Esophagus squamous epithelium (tissue), 5 donors: ENCODE data around the gene TNIK. TPM values are rescaled to one million over a fixed set of nuclear protein-coding genes. Genes with fewer than 3 reads are reported as not detected.

ENCODE experiments used
- DNase-seq: peaks from one replicate; lab custom pipeline; 2025; lab: John Stamatoyannopoulos, UW
- H3K27ac ChIP-seq, 4 donors: fragments of 200-600 bp; sonication (generic); one replicate each; pipeline ENCODE4 v1.5.1; 2016 to 2019; ENCODE audit warnings: mild to moderate bottlenecking in 1 of 4
- H3K27me3 ChIP-seq, 4 donors: fragments of 200-600 bp; sonication (generic); 1 replicate in 3 of 4; 2 replicates in 1 of 4; pipeline versions ENCODE4 v1.5.1 to v1.6.0; 2017 to 2021; ENCODE audit warnings: antibody characterized with exemption in 1 of 4
- H3K36me3 ChIP-seq, 3 donors: fragments of 200-600 bp; sonication (generic); one replicate each; pipeline ENCODE4 v1.5.1; 2016 to 2019
- H3K4me1 ChIP-seq, 3 donors: fragments of 200-600 bp; sonication (generic); one replicate each; pipeline ENCODE4 v1.5.1; 2017 to 2019
- H3K4me3 ChIP-seq, 4 donors: fragments of 200-600 bp; sonication (generic); 1 replicate in 3 of 4; 2 replicates in 1 of 4; pipeline ENCODE4 v1.5.1; 2016 to 2019; ENCODE audit warnings: mild to moderate bottlenecking in 2 of 4, moderate library complexity in 1 of 4
- H3K9me3 ChIP-seq, 3 donors: fragments of 200-600 bp; sonication (generic); one replicate each; pipeline ENCODE4 v1.5.1; 2016 to 2019
- CTCF ChIP-seq, 6 experiments: fragments of 450-650 bp in 4 of 6; fragments of 200-600 bp in 2 of 6; sonication (generic) in 2 of 6; IDR thresholded peaks; one replicate each; pipeline ENCODE4 v1.5.1; 2016 to 2019; ENCODE audit warnings: antibody characterized with exemption in 6 of 6, mild to moderate bottlenecking in 4 of 6, moderate library complexity in 4 of 6
- POLR2A ChIP-seq, 4 donors: fragments of 450-650 bp; IDR thresholded peaks; one replicate each; pipeline ENCODE4 v1.6.1; 2017; ENCODE audit warnings: antibody characterized with exemption in 4 of 4, mild to moderate bottlenecking in 4 of 4, moderate library complexity in 3 of 4
- WGBS, 2 donors: methylation state at CpG; one replicate each; pipeline ENCODE4 v1.1.5; 2018; 5-methylcytosine and 5-hydroxymethylcytosine counted together
- intact Hi-C: fragments of 100-400 bp; cut with DNase I; formaldehyde crosslinking; loops from one replicate; pipeline ENCODE4 v1.15.0; 2022
- total RNA-seq, 4 donors: library from RNA; depleted of rRNA; stranded (reverse); fragments of >200 nt; gene quantifications; one replicate each; pipeline ENCODE4 v1.1.0, GENCODE V29; 2016
- donor health status: DM: yes; HTN: yes; CAD: no.

The TNIK gene
- total RNA-seq, 4 donors from 2014 or later = 2.2 to 11.6 (median 4.7) TPM

DNA sequence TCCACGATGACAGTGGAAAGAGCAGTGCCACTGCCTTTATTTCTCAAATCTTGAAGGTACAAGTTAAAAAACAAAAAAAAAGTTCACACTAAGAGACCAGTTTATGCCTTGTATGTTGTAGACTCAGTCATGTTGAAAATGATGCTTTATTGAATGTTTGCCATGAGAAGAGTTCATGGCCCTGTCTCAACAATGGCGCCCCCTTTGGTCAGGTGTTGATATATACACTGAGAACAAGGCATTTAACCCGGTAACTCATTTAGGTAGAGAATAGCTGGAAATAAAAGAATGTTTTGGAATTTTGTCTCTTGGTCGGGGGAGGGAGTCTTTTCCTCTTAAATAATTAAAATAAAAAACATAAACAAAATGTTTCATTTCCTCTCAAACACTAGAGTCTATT lies 288.1 kb downstream of the TNIK start:
- no peaks in the 10 kb centered on the region for H3K36me3 ChIP-seq
- H3K9me3 ChIP-seq = no peaks in the 10 kb centered on the region
- DNase-seq = no peak
- peaks cover 0 to 15% (median 0%) of the 10 kb centered on the region in 3 donors for H3K4me1 ChIP-seq
- WGBS, 2 donors = 81 to 83% methylated on average over 4 of the region's 4 CpGs
- H3K27me3 ChIP-seq = no peaks in the 10 kb centered on the region
- TF ChIP-seq CTCF (IDR thresholded peaks at IDR 0.05) = peak in 1 of 6 experiments; percentile 14
- TF ChIP-seq POLR2A (IDR thresholded peaks at IDR 0.05) = no peak
- H3K27ac ChIP-seq = no peak overlapping the region
- no peak overlapping the region for H3K4me3 ChIP-seq
- intact Hi-C loops = loop anchor here (10.0 kb wide), 1 partner anchor 383 kb away; no protein-coding TSS in a partner anchor

DNA sequence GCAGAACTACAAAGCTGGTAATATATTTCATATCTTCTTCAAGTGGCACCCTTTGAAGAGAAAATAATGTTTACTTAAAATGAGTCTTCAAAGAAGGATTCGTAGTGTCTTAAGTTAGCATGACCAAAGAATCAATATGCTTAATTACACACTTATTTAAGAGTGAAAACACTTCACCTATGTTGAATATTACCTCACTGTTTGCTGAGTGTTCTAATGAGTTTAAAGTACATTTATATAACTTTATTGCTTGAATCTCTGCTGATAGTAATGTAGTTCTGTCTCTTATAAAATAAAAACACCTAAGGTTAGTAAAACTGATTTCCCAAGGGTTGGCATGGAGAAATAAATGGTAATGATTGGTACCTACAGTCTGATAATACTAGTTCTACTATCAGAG lies 290.3 kb downstream of the TNIK start:
- DNase-seq = no peak
- intact Hi-C loops = loop anchor here (10.0 kb wide), 1 partner anchor 385 kb away; no protein-coding TSS in a partner anchor
- H3K4me1 ChIP-seq = peaks cover 0 to under 1% (median 0%) of the 10 kb centered on the region in 3 donors
- TF ChIP-seq CTCF (IDR thresholded peaks at IDR 0.05) = no peak
- TF ChIP-seq POLR2A (IDR thresholded peaks at IDR 0.05) = no peak
- peaks cover 0 to 6% (median 0%) of the 10 kb centered on the region in 3 donors for H3K36me3 ChIP-seq
- H3K27me3 ChIP-seq = no peaks in the 10 kb centered on the region
- no peak overlapping the region for H3K27ac ChIP-seq
- no peaks in the 10 kb centered on the region for H3K9me3 ChIP-seq
- no peak overlapping the region for H3K4me3 ChIP-seq
- 81 to 86% methylated on average over 1 of the region's 1 CpG for WGBS, 2 donors

GRCh38 chr3:171169443-171169842 lies 290.8 kb downstream of the TNIK start:
- no peak overlapping the region for H3K4me3 ChIP-seq
- 50 to 100% methylated on average over 2 of the region's 2 CpGs for WGBS, 2 donors
- TF ChIP-seq POLR2A (IDR thresholded peaks at IDR 0.05) (no peak), CTCF (IDR thresholded peaks at IDR 0.05) (no peak)
- DNase-seq = no peak
- H3K36me3 ChIP-seq = peaks cover 0 to 8% (median 0%) of the 10 kb centered on the region in 3 donors
- intact Hi-C loops = no loop called here
- no peaks in the 10 kb centered on the region for H3K27me3 ChIP-seq
- H3K9me3 ChIP-seq = no peaks in the 10 kb centered on the region
- H3K27ac ChIP-seq = no peak overlapping the region
- no peaks in the 10 kb centered on the region for H3K4me1 ChIP-seq

DNA sequence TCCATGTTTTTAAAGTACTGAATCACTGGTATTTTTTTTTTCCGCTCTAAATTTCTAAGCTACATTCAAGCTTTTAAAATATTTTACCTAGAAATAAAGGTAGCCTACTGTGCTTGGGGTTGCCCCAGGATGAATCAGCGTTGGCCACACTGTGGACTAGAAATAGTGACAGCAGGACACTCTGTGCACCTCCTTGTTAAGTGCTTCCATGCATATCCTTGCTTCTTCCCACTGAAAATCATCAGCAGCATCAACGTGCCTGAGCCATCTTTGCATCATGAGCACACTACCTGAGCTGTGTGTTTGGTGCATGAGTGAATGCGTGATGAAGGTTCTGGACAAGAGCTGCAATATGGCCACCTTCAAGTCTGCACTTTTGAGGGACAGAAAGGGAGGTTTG lies 291.7 kb downstream of the TNIK start:
- DNase-seq = no peak
- 87 to 88% methylated on average over 3 to 4 of the region's 4 CpGs for WGBS, 2 donors
- Histone ChIP-seq H3K4me3 (no peak overlapping the region), H3K36me3 (peaks cover 0 to 8% (median 0%) of the 10 kb centered on the region in 3 donors), H3K27ac (no peak overlapping the region), H3K27me3 (no peaks in the 10 kb centered on the region), H3K4me1 (no peaks in the 10 kb centered on the region), H3K9me3 (no peaks in the 10 kb centered on the region)
- intact Hi-C loops = no loop called here
- TF ChIP-seq POLR2A (IDR thresholded peaks at IDR 0.05) = no peak
- TF ChIP-seq CTCF (IDR thresholded peaks at IDR 0.05) = no peak

GRCh38 chr3:171168086-171168485 lies 292.1 kb downstream of the TNIK start:
- Histone ChIP-seq H3K9me3 (peaks cover 0 to under 1% (median 0%) of the 10 kb centered on the region in 3 donors), H3K27ac (no peak overlapping the region), H3K4me1 (no peaks in the 10 kb centered on the region), H3K36me3 (peaks cover 0 to 10% (median 0%) of the 10 kb centered on the region in 3 donors), H3K27me3 (no peaks in the 10 kb centered on the region), H3K4me3 (no peak overlapping the region)
- WGBS, 2 donors = 74 to 79% methylated on average over 5 of the region's 5 CpGs
- TF ChIP-seq POLR2A (IDR thresholded peaks at IDR 0.05) (no peak), CTCF (IDR thresholded peaks at IDR 0.05) (peak in 1 of 6 experiments; percentile 17)
- DNase-seq = no peak
- intact Hi-C loops = no loop called here
